ENCODE data around the gene ODAPH.
"Not testable (repeated sequence)": the region's sequence is repeated elsewhere in the genome, so short reads cannot be mapped to it uniquely, and the experiment has no call there.

The ODAPH gene

DNA sequence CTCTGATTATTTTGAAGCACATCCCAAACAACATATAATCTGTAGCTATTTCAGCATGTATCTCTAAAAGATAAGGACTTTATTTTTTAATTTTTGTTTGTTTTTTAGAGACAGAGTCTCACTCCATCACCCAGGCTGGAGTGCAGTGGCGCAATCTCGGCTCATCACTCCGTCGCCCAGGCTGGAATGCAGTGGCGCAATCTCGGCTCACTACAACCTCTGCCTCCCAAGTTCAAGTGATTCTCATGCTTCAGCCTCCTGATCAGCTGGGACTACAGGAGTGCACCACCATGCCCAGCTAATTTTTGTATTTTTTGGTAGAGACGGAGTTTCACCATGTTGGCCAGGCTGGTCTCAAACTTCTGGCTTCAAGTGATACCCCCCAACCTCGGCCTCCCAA is 11.6 kb upstream of the ODAPH start:
- not testable (repeated sequence) for H3K4me1 ChIP-seq (ENCODE audit: control insufficient read depth in 5 of 5, insufficient read depth in 5 of 5, low read length in 5 of 5); H3K9ac ChIP-seq (ENCODE audit: low read length in 5 of 5); H3K9me3 ChIP-seq (ENCODE audit: control insufficient read depth in 5 of 5, low read length in 5 of 5); H3K27me3 ChIP-seq (ENCODE audit: control insufficient read depth in 5 of 5, insufficient read depth in 4 of 5, low read length in 5 of 5); H3K27ac ChIP-seq (ENCODE audit: low read depth, low read length); H3K4me3 ChIP-seq (ENCODE audit: low read depth in 1 of 5, low read length in 5 of 5)
- H3K36me3 ChIP-seq (ENCODE audit: control insufficient read depth in 5 of 5, insufficient read depth in 5 of 5, low read length in 5 of 5): peaks cover 13 to 19% (median 16%) of the 10 kb centered on the region in 5 donors

DNA sequence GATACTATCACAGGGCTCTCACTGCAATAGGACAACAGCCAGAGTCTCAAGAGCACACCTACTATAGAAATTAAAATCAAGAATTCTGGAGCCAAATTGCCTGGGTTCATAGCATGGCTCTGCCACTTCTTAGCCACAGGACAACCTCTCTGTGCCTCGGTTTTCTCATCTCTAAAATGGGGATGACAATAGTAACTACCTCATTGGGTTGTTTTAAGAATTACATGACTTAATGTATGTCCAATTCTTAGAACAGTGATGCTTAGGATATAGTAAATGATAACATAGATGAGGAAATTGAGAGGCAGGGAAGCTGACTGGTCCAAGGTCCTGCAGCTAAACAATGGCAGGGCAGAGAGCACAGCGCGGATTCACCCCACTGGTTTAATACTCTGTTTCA is 11.0 kb upstream of the ODAPH start:
- Histone ChIP-seq H3K27me3 (ENCODE audit: control insufficient read depth in 5 of 5, insufficient read depth in 4 of 5, low read length in 5 of 5) (no peaks in the 10 kb centered on the region), H3K4me3 (ENCODE audit: low read depth in 1 of 5, low read length in 5 of 5) (no peak overlapping the region), H3K36me3 (ENCODE audit: control insufficient read depth in 5 of 5, insufficient read depth in 5 of 5, low read length in 5 of 5) (peaks cover 11 to 16% (median 13%) of the 10 kb centered on the region in 5 donors), H3K27ac (ENCODE audit: low read depth, low read length) (no peak overlapping the region), H3K4me1 (ENCODE audit: control insufficient read depth in 5 of 5, insufficient read depth in 5 of 5, low read length in 5 of 5) (peaks cover 0 to 6% (median 5%) of the 10 kb centered on the region in 5 donors), H3K9ac (ENCODE audit: low read length in 5 of 5) (no peak overlapping the region), H3K9me3 (ENCODE audit: control insufficient read depth in 5 of 5, low read length in 5 of 5) (peaks cover 0 to 3% (median 0%) of the 10 kb centered on the region in 5 donors)

- H3K4me1 ChIP-seq (ENCODE audit: control insufficient read depth in 5 of 5, insufficient read depth in 5 of 5, low read length in 5 of 5): peaks cover 0 to 6% (median 5%) of the 10 kb centered on the region in 5 donors
- no peak overlapping the region for H3K4me3 ChIP-seq (ENCODE audit: low read depth in 1 of 5, low read length in 5 of 5)
- H3K9me3 ChIP-seq (ENCODE audit: control insufficient read depth in 5 of 5, low read length in 5 of 5): peaks cover 0 to 3% (median 0%) of the 10 kb centered on the region in 5 donors
- peaks cover 6 to 15% (median 11%) of the 10 kb centered on the region in 5 donors for H3K36me3 ChIP-seq (ENCODE audit: control insufficient read depth in 5 of 5, insufficient read depth in 5 of 5, low read length in 5 of 5)
- H3K27ac ChIP-seq (ENCODE audit: low read depth, low read length): no peak overlapping the region
- no peaks in the 10 kb centered on the region for H3K27me3 ChIP-seq (ENCODE audit: control insufficient read depth in 5 of 5, insufficient read depth in 4 of 5, low read length in 5 of 5)
- H3K9ac ChIP-seq (ENCODE audit: low read length in 5 of 5): no peak overlapping the region
These were observed 10.3 kb upstream of the ODAPH start for GRCh38 chr4:75545526-75545925.

DNA sequence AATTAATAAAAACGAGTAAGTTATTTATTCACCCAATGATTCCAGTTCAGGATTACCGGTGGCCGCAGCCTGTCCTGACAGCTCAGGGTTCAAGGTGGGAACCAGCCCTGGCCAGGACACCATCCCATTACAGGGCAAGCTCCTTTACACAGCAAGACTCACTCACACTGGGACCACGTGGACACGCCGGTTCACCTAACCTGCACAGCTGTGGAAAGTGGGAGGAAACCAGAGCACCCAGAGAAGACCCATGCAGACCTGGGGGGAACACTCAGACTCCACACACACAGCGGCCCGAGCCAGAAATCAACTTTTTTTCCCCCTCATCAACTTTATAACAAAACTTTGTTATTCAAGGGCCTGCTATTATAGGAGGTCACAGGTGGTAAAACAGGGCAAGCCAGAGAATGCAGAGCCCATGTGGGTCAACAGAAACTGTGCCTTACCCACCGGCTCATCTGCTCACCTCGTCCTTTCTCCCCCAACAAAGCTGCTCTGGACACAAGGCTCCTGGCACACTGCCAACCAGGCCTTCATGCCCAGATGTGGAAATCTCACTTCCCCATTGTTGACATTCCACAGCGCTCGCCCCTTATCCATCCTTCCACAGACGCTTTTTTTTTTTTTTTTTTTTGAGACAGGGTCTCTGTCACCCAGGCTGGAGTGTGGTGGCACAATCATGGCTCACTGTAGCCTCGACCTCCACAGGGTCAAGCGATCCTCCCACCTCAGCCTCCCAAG is 8.0 kb upstream of the ODAPH start:
- Histone ChIP-seq H3K9ac (ENCODE audit: low read length in 5 of 5) (no peak overlapping the region), H3K4me1 (ENCODE audit: control insufficient read depth in 5 of 5, insufficient read depth in 5 of 5, low read length in 5 of 5) (peaks cover 0 to 6% (median 5%) of the 10 kb centered on the region in 5 donors), H3K4me3 (ENCODE audit: low read depth in 1 of 5, low read length in 5 of 5) (no peak overlapping the region), H3K36me3 (ENCODE audit: control insufficient read depth in 5 of 5, insufficient read depth in 5 of 5, low read length in 5 of 5) (peaks cover 4 to 13% (median 11%) of the 10 kb centered on the region in 5 donors), H3K27me3 (ENCODE audit: control insufficient read depth in 5 of 5, insufficient read depth in 4 of 5, low read length in 5 of 5) (no peaks in the 10 kb centered on the region), H3K27ac (ENCODE audit: low read depth, low read length) (no peak overlapping the region), H3K9me3 (ENCODE audit: control insufficient read depth in 5 of 5, low read length in 5 of 5) (peaks cover 0 to 3% (median 0%) of the 10 kb centered on the region in 5 donors)

DNA sequence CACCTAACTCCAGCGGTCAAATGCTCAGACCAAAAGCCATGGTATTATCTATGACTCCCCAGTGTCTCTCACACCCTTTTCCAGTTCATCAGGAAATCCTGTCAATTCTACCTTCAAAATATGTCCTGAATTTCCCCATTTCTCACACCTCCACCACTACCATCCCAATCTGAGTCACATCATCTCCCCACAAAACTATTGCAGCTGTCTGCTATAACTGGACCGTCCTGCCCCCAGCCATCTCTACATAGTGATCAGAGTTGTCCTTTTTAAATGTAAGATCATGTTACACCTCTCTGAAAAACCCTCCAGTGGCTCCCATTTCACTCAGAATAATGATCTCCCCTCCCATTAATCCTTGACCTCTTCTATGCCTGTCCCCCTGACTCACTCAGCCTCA is 6.8 kb upstream of the ODAPH start:
- peaks cover 0 to 13% (median 11%) of the 10 kb centered on the region in 5 donors for H3K36me3 ChIP-seq (ENCODE audit: control insufficient read depth in 5 of 5, insufficient read depth in 5 of 5, low read length in 5 of 5)
- H3K27ac ChIP-seq (ENCODE audit: low read depth, low read length): no peak overlapping the region
- no peak overlapping the region for H3K4me3 ChIP-seq (ENCODE audit: low read depth in 1 of 5, low read length in 5 of 5)
- peaks cover 0 to 6% (median 5%) of the 10 kb centered on the region in 5 donors for H3K4me1 ChIP-seq (ENCODE audit: control insufficient read depth in 5 of 5, insufficient read depth in 5 of 5, low read length in 5 of 5)
- H3K9me3 ChIP-seq (ENCODE audit: control insufficient read depth in 5 of 5, low read length in 5 of 5): peaks cover 0 to 3% (median 0%) of the 10 kb centered on the region in 5 donors
- no peaks in the 10 kb centered on the region for H3K27me3 ChIP-seq (ENCODE audit: control insufficient read depth in 5 of 5, insufficient read depth in 4 of 5, low read length in 5 of 5)
- no peak overlapping the region for H3K9ac ChIP-seq (ENCODE audit: low read length in 5 of 5)

DNA sequence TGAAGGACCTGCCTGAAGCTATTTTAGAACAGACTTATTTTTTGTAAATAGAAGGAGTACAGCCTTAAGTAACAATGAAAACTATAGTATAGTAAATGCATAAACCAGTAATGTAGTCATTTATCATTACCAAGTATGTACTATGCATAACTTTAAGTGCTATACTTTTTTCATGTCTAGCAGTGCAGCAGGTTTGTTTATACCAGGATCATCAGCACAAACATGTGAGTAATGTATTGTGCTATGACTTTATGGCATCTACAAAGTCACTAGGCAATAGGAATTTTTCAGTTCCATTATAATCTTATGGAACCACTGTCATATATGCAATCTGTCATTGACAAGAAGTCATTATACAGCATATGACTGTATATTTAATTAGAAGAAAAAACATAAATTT is 3.4 kb upstream of the ODAPH start:
- Histone ChIP-seq H3K9ac (ENCODE audit: low read length in 5 of 5) (no peak overlapping the region), H3K36me3 (ENCODE audit: control insufficient read depth in 5 of 5, insufficient read depth in 5 of 5, low read length in 5 of 5) (no peaks in the 10 kb centered on the region), H3K27me3 (ENCODE audit: control insufficient read depth in 5 of 5, insufficient read depth in 4 of 5, low read length in 5 of 5) (no peaks in the 10 kb centered on the region)

GRCh38 chr4:75557696-75558095 is 1.8 kb downstream of the ODAPH start:
- Histone ChIP-seq H3K9ac (ENCODE audit: low read length in 5 of 5) (no peak overlapping the region), H3K4me3 (ENCODE audit: low read depth in 1 of 5, low read length in 5 of 5) (no peak overlapping the region), H3K27me3 (ENCODE audit: control insufficient read depth in 5 of 5, insufficient read depth in 4 of 5, low read length in 5 of 5) (no peaks in the 10 kb centered on the region), H3K27ac (ENCODE audit: low read depth, low read length) (no peak overlapping the region), H3K36me3 (ENCODE audit: control insufficient read depth in 5 of 5, insufficient read depth in 5 of 5, low read length in 5 of 5) (no peaks in the 10 kb centered on the region), H3K9me3 (ENCODE audit: control insufficient read depth in 5 of 5, low read length in 5 of 5) (no peaks in the 10 kb centered on the region), H3K4me1 (ENCODE audit: control insufficient read depth in 5 of 5, insufficient read depth in 5 of 5, low read length in 5 of 5) (no peaks in the 10 kb centered on the region)

More for the DNA sequence above, 3.4 kb upstream of the ODAPH start:
- Histone ChIP-seq H3K9me3 (ENCODE audit: control insufficient read depth in 5 of 5, low read length in 5 of 5) (no peaks in the 10 kb centered on the region), H3K4me3 (ENCODE audit: low read depth in 1 of 5, low read length in 5 of 5) (no peak overlapping the region), H3K4me1 (ENCODE audit: control insufficient read depth in 5 of 5, insufficient read depth in 5 of 5, low read length in 5 of 5) (peaks cover 0 to 6% (median 5%) of the 10 kb centered on the region in 5 donors), H3K27ac (ENCODE audit: low read depth, low read length) (no peak overlapping the region)

GRCh38 chr4:75561789-75562188 is 5.9 kb downstream of the ODAPH start:
- Histone ChIP-seq H3K4me1 (ENCODE audit: control insufficient read depth in 5 of 5, insufficient read depth in 5 of 5, low read length in 5 of 5) (peaks cover 0 to 2% (median 0%) of the 10 kb centered on the region in 5 donors), H3K27me3 (ENCODE audit: control insufficient read depth in 5 of 5, insufficient read depth in 4 of 5, low read length in 5 of 5) (no peaks in the 10 kb centered on the region), H3K36me3 (ENCODE audit: control insufficient read depth in 5 of 5, insufficient read depth in 5 of 5, low read length in 5 of 5) (no peaks in the 10 kb centered on the region), H3K9me3 (ENCODE audit: control insufficient read depth in 5 of 5, low read length in 5 of 5) (no peaks in the 10 kb centered on the region), H3K27ac (ENCODE audit: low read depth, low read length) (no peak overlapping the region), H3K9ac (ENCODE audit: low read length in 5 of 5) (no peak overlapping the region), H3K4me3 (ENCODE audit: low read depth in 1 of 5, low read length in 5 of 5) (no peak overlapping the region)

GRCh38 chr4:75564023-75564422 is 8.2 kb downstream of the ODAPH start:
- Histone ChIP-seq H3K9me3 (ENCODE audit: control insufficient read depth in 5 of 5, low read length in 5 of 5) (no peaks in the 10 kb centered on the region), H3K9ac (ENCODE audit: low read length in 5 of 5) (no peak overlapping the region), H3K27ac (ENCODE audit: low read depth, low read length) (no peak overlapping the region), H3K4me1 (ENCODE audit: control insufficient read depth in 5 of 5, insufficient read depth in 5 of 5, low read length in 5 of 5) (peaks cover 0 to 6% (median 0%) of the 10 kb centered on the region in 5 donors), H3K4me3 (ENCODE audit: low read depth in 1 of 5, low read length in 5 of 5) (no peak overlapping the region), H3K36me3 (ENCODE audit: control insufficient read depth in 5 of 5, insufficient read depth in 5 of 5, low read length in 5 of 5) (no peaks in the 10 kb centered on the region), H3K27me3 (ENCODE audit: control insufficient read depth in 5 of 5, insufficient read depth in 4 of 5, low read length in 5 of 5) (no peaks in the 10 kb centered on the region)

DNA sequence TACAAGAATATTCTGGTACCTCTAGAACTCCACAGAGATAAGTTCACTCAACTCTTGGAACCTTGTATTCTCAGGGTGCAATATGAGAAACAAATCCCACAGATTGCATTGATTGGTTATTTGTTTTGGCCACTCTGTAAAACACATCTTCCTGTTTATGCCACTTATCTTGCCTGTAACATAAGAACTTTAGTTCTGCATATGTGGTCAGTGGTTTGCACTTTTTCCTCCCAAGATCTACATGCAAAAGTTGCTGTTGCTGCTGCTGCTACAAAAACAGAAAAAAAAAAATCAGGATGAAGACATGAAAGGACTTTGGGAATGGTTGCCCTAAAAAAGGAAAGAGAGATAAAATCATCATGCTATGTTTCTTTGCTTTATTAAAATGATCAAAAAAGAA is 9.6 kb downstream of the ODAPH start:
- Histone ChIP-seq H3K27me3 (ENCODE audit: control insufficient read depth in 5 of 5, insufficient read depth in 4 of 5, low read length in 5 of 5) (no peaks in the 10 kb centered on the region), H3K27ac (ENCODE audit: low read depth, low read length) (no peak overlapping the region), H3K9me3 (ENCODE audit: control insufficient read depth in 5 of 5, low read length in 5 of 5) (no peaks in the 10 kb centered on the region), H3K36me3 (ENCODE audit: control insufficient read depth in 5 of 5, insufficient read depth in 5 of 5, low read length in 5 of 5) (no peaks in the 10 kb centered on the region), H3K4me1 (ENCODE audit: control insufficient read depth in 5 of 5, insufficient read depth in 5 of 5, low read length in 5 of 5) (peaks cover 0 to 6% (median 0%) of the 10 kb centered on the region in 5 donors), H3K9ac (ENCODE audit: low read length in 5 of 5) (no peak overlapping the region), H3K4me3 (ENCODE audit: low read depth in 1 of 5, low read length in 5 of 5) (no peak overlapping the region)
